HL-60/S4 (cell line): Measurements from ENCODE around the gene CILP2.

Experiments
- in situ Hi-C: fragments of 300-500 bp; cut with MboI; formaldehyde crosslinking; loops from 2 replicates; pipeline ENCODE4 v1.14.3; 2022; ENCODE audit warnings: low sequenced_read_pairs

CILP2 gene

DNA sequence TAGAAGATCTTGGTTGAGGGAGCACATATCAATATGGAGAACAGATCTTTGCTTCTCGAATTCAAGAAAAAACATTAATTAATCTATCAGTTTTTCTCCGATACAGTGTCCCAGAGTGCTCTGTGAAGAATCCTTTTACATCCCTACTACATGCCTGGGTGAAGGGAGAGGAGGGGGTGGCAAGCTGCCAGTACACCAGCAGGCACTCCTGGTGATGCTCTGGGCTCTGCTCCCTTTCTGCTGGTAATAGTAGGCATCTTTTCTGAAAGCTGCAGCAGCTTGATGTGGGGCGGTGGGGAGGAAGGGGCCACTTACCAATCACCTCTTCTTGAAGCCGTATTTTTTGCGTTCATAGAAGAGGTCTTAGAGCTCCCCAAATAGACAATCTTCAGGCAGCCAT is 49.7 kb downstream of the CILP2 start:
- in situ Hi-C loops = no loop called here

DNA sequence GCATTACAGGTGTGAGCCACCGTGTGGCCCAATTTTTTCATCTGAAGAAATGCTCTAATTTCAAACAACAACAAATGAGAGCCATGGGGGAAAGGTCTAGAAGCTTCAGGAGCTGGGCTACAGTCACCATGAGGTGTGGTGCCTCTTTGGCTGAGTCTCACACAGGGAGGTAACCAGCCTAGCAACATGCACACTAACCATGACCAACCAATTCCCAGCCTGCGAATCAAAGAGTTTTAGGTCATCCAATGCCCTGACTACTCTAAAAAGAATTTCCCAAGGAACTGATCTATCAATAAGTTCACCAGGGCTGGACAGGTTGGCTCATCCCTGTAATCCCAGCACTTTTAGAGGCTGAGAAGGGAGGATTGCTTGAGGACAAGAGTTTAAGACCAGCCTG is 50.5 kb downstream of the CILP2 start:
- in situ Hi-C loops = no loop called here

DNA sequence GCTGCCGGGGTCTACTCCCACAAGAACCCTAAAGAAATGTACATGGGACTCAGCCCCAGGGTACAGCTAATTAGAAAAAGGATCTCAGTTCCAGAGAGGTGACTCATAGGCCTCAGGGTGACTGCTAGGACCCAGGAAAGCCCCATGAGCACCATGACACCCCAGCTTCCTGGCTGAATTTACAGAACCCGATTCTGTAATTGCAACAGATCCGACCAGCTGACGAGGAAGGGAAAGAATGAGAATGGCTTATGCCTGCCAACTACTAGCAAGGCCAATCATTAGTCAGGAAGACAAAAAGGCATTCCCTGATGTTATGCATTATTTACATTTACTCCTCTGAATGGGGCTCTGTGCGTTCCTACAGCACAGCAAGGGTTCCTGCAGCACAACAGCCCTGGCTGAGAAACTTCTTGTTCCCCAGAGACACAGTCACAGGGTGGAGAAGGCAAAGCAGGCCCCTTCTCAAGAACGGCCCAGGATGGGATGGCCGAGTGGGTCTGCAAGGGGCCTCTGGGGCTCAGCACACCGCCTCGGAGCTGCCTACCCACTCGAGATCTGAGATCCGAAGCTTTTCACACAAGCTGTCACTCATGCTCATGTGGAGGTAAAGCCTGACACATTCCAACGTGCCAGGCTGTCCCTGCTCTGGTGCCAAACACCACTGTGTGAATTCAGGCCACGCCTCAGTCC is 53.2 kb downstream of the CILP2 start:
- in situ Hi-C loops = no loop called here

DNA sequence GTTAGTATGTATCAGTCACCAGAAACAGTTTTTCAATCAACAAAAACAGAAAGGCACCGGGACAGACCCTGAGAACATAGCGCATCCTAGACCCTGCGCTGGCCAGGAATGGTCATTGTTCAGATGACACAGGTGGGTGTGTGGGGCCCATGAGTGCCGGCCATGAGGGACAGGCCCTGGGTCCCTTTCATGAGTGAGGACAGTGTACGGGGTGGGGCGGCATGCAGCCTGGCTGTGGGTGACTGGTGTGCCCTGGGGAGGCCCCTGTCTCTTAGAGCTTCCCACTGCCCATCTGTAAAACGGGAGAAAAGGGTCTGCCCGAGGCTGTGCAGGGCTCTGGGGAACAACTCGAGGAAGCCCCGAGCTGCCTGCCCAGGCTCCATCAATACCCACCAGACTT is 54.6 kb downstream of the CILP2 start:
- in situ Hi-C loops = no loop called here

DNA sequence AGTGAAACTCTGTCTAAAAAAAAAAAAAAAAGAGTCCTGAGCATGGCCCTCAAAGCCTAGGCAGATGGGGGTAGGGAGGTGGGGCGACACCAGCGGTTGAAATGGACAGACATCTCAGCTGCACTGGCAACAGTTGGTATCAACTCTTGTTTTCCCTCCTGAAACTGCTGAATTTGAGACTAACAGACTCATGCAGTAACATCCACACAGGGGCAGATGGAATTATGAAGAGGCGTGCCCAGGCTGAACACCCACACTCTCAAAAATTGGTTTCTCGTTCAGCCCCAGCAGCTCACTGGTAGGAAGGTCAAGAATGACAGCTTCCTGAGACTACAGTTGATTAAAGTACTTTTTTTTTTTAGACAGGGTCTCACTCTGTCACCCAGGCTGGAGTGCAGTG is 56.3 kb downstream of the CILP2 start:
- in situ Hi-C loops = no loop called here

DNA sequence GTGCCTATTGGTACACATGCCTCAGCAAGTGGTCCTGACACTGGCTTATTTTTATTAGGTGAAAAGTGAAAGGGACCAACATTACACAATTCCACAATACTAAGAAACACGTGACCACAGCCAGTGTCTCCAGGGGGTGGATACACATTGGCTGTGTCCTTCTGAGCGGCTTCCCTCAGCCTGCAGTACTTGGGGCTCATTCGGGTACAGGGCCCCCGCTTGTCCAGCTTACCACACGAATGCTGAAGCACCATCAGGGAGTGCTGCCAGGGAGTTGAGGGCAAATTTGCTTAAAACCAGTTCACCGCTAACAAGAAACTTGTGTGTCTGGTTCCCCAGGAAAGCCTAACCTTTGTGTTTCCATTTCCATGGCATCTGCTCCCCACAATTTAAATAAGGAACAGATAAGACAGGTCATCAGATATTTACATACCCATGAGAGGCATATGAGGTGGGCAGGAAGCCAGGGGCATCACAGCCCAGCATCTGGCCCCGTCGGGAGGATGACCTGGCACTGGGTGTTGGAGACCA is 57.2 kb downstream of the CILP2 start:
- in situ Hi-C loops = no loop called here
